B cell (primary cell): ENCODE results near the gene HS3ST2.

Experiments used
- CTCF ChIP-seq: fragments of 200-600 bp; IDR thresholded peaks from one replicate; pipeline ENCODE4 v1.8.0; 2022; ENCODE audit warnings: antibody characterized with exemption, mild to moderate bottlenecking
- EZH2 ChIP-seq: IDR thresholded peaks from 2 replicates; pipeline ENCODE4 v1.6.1; 2012; ENCODE audit warnings: borderline replicate concordance, low read depth, mild to moderate bottlenecking, moderate library complexity, low read length; ENCODE audit not compliant: insufficient read depth, poor library complexity, severe bottlenecking

GRCh38 chr16:22912654-22913053, 98.7 kb downstream of the HS3ST2 start:
- TF ChIP-seq CTCF (no peak), EZH2 (no peak)
